Measurements from ENCODE around the gene MRPS15. TPM values are rescaled to one million over a fixed set of nuclear protein-coding genes. Genes with fewer than 3 reads are reported as not detected.

MRPS15 gene
- total RNA-seq, 1 experiment from 2014 or later, result 130 TPM

GRCh38 chr1:36463463-36463802 is 751 bp downstream of the MRPS15 start:
- no peak for DNase-seq (ENCODE audit: low read depth)

GRCh38 chr1:36458910-36459309 is 5.3 kb downstream of the MRPS15 start:
- DNase-seq (ENCODE audit: low read depth), result no peak

- DNase-seq (ENCODE audit: low read depth), result no peak
Observed at GRCh38 chr1:36457691-36458090, 6.5 kb downstream of the MRPS15 start.

GRCh38 chr1:36456391-36456928 is 7.7 kb downstream of the MRPS15 start:
- no peak for DNase-seq (ENCODE audit: low read depth)

- DNase-seq (ENCODE audit: low read depth), result no peak
Observed at GRCh38 chr1:36455386-36455785, 8.8 kb downstream of the MRPS15 start.

- DNase-seq (ENCODE audit: low read depth), result no peak
Observed at GRCh38 chr1:36453600-36454388, 10.4 kb downstream of the MRPS15 start.

- DNase-seq (ENCODE audit: low read depth), result no peak
Observed at GRCh38 chr1:36453051-36453450, 11.1 kb downstream of the MRPS15 start.

- DNase-seq (ENCODE audit: low read depth), result no peak
Observed at GRCh38 chr1:36450919-36451305, 13.3 kb downstream of the MRPS15 start.

- DNase-seq (ENCODE audit: low read depth), result peak; percentile 94
Observed at GRCh38 chr1:36450270-36450918, 13.8 kb downstream of the MRPS15 start, which contains the start of gene OSCP1. TSS of gene OSCP1 (minus strand) at chr1:36450451. CDS start at chr1:36450369, 82 bp downstream.

- DNase-seq (ENCODE audit: low read depth), result no peak
Observed at GRCh38 chr1:36448530-36449056, 15.6 kb downstream of the MRPS15 start.

- no peak for DNase-seq (ENCODE audit: low read depth)
Observed at GRCh38 chr1:36447450-36447849, 16.7 kb downstream of the MRPS15 start.

- no peak for DNase-seq (ENCODE audit: low read depth)
Observed at GRCh38 chr1:36446746-36447145, 17.4 kb downstream of the MRPS15 start.

GRCh38 chr1:36446271-36446670 is 17.9 kb downstream of the MRPS15 start:
- peak; percentile 52 for DNase-seq (ENCODE audit: low read depth)

- DNase-seq (ENCODE audit: low read depth), result no peak
Observed at GRCh38 chr1:36443297-36443696, 20.9 kb downstream of the MRPS15 start.

GRCh38 chr1:36442337-36442736 is 21.8 kb downstream of the MRPS15 start:
- DNase-seq (ENCODE audit: low read depth), result no peak

- no peak for DNase-seq (ENCODE audit: low read depth)
Observed at GRCh38 chr1:36440646-36441045, 23.5 kb downstream of the MRPS15 start.

- DNase-seq (ENCODE audit: low read depth), result no peak
Observed at GRCh38 chr1:36440044-36440443, 24.1 kb downstream of the MRPS15 start.

GRCh38 chr1:36438715-36439114 is 25.5 kb downstream of the MRPS15 start:
- DNase-seq (ENCODE audit: low read depth), result no peak

GRCh38 chr1:36436821-36437220 is 27.4 kb downstream of the MRPS15 start:
- DNase-seq (ENCODE audit: low read depth), result peak; percentile 54

GRCh38 chr1:36433102-36433501 is 31.1 kb downstream of the MRPS15 start:
- no peak for DNase-seq (ENCODE audit: low read depth)

GRCh38 chr1:36432616-36433015 is 31.6 kb downstream of the MRPS15 start:
- DNase-seq (ENCODE audit: low read depth), result no peak

- DNase-seq (ENCODE audit: low read depth), result peak; percentile 39
Observed at GRCh38 chr1:36425791-36426190, 38.4 kb downstream of the MRPS15 start.
